Activated B cell treated with CpG ODN at 0.5 μM for 24 hours (primary cell): Measurements from ENCODE around the gene NQO1. TPM values are rescaled to one million over a fixed set of nuclear protein-coding genes. Genes with fewer than 3 reads are reported as not detected.
A peak's percentile ranks its signal among the peaks of the same experiment; 100 is the strongest.

Source experiments
- ATAC-seq: fragments of 200-7000 bp; cut with Tn5 transposase; one replicate; pipeline ENCODE4 v1.10.0; 2021; ENCODE audit warnings: low read depth, mild to moderate bottlenecking, moderate library complexity
- CTCF ChIA-PET: fragments of 350-600 bp; sonication (Branson Sonifier 250); formaldehyde crosslinking; loops from one replicate; lab custom pipeline; 2021; ENCODE audit warnings: antibody characterized with exemption; lab: Charles Lee
- POLR2A ChIA-PET: fragments of 350-600 bp; sonication (Branson Sonifier 250); formaldehyde crosslinking; loops from one replicate; lab custom pipeline; 2021; ENCODE audit warnings: antibody characterized with exemption; lab: Charles Lee
- DNase-seq: peaks from one replicate; pipeline ENCODE4 v3.0.0; 2022
- H3K27ac Mint-ChIP-seq: one replicate; pipeline ENCODE4 v1.8.0; 2020; ENCODE audit warnings: mixed read lengths
- H3K27me3 Mint-ChIP-seq: one replicate; pipeline ENCODE4 v1.8.0; 2021; ENCODE audit warnings: mixed read lengths
- H3K36me3 Mint-ChIP-seq: one replicate; pipeline ENCODE4 v1.8.0; 2021; ENCODE audit warnings: low read depth, mixed read lengths
- H3K4me1 Mint-ChIP-seq: one replicate; pipeline ENCODE4 v1.8.0; 2021; ENCODE audit warnings: mixed read lengths
- H3K4me3 Mint-ChIP-seq: one replicate; pipeline ENCODE4 v1.8.0; 2020; ENCODE audit warnings: mild to moderate bottlenecking, mixed read lengths
- H3K9me3 Mint-ChIP-seq: one replicate; pipeline ENCODE4 v1.8.0; 2020; ENCODE audit warnings: mixed read lengths
- CTCF ChIP-seq: fragments of 200-600 bp; IDR thresholded peaks from one replicate; pipeline ENCODE4 v1.8.0; 2022; ENCODE audit warnings: antibody characterized with exemption, mild to moderate bottlenecking
- intact Hi-C: fragments of 100-400 bp; cut with micrococcal nuclease; formaldehyde crosslinking; loops from one replicate; pipeline ENCODE4 v1.15.1; 2024
- total RNA-seq: library from RNA; stranded (reverse); gene quantifications from 2 replicates; pipeline ENCODE4 v1.2.3, GENCODE V29; 2022

NQO1 gene
- total RNA-seq, 1 donor from 2014 or later: 5.5 TPM

DNA sequence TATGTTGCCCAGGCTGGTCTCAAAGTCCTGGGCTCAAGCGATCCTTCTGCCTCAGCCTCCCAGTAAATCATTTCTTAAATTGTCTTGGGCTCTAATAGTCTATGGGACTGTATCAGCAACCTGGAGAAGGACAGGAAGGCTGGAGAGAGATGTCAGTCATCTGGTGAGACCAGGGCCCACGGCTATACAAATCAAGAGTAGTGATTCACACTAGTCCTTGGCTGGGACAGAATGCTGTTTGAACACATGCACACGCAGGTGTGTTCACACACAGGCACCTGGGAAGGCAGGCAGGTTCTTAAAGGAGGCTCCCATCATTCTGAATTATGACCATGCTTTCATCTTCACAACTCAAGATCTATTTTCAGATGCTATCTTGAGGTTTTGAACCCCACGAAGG is 14.1 kb downstream of the NQO1 start:
- ChIA-PET POLR2A (no interaction called here), CTCF (no interaction called here)
- H3K36me3 Mint-ChIP-seq: peaks cover 2% of the 10 kb centered on the region
- no peak overlapping the region for H3K4me3 Mint-ChIP-seq
- no peak overlapping the region for H3K27ac Mint-ChIP-seq
- no peaks in the 10 kb centered on the region for H3K4me1 Mint-ChIP-seq
- H3K9me3 Mint-ChIP-seq: no peaks in the 10 kb centered on the region
- TF ChIP-seq CTCF: no peak
- no peaks in the 10 kb centered on the region for H3K27me3 Mint-ChIP-seq
- intact Hi-C loops: no loop called here
- ATAC-seq (no peak), DNase-seq (no peak)

DNA sequence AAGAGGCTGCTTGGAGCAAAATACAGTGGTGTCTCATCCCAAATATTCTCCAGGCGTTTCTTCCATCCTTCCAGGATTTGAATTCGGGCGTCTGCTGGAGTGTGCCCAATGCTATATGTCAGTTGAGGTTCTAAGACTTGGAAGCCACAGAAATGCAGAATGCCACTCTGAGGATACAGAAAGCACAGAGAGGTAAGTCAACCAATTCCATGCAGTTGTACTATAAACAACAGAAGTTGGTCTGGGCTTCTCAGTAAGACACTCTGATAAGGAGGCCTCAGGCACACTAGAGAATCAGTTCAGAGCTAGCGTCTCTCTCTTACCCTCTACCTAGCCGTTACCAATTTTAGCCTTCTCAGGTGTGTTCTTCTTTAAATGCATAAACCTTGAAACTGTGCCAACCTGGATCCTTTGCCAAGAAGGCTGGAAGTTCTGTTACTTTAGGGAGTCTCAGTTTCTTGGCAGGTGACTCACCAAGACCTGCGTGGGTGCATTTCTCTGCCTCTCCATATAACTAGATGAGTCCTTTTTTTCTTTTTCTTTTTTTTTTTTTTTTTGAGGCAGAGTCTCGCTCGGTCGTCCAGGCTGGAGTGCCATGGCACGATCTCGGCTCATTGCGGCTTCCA is 15.1 kb downstream of the NQO1 start:
- intact Hi-C loops: no loop called here
- ChIA-PET POLR2A (interaction anchor here (0.7 kb wide), 1 partner anchor 27 kb away, joined by 6 read pairs; no protein-coding TSS in a partner anchor), CTCF (interaction anchor here (5.9 kb wide), 1 partner anchor 43 kb away, joined by 46 read pairs; the partner anchor contains the start of gene NOB1)
- Mint-ChIP-seq H3K36me3 (peaks cover 2% of the 10 kb centered on the region), H3K9me3 (no peaks in the 10 kb centered on the region), H3K27ac (no peak overlapping the region), H3K4me3 (no peak overlapping the region), H3K4me1 (no peaks in the 10 kb centered on the region), H3K27me3 (no peaks in the 10 kb centered on the region)
- TF ChIP-seq CTCF: no peak
- ATAC-seq (no peak), DNase-seq (no peak)

- Mint-ChIP-seq H3K27ac (no peak overlapping the region), H3K27me3 (no peaks in the 10 kb centered on the region), H3K36me3 (peaks cover 2% of the 10 kb centered on the region), H3K4me3 (no peak overlapping the region), H3K9me3 (no peaks in the 10 kb centered on the region), H3K4me1 (no peaks in the 10 kb centered on the region)
- peak; percentile 54 for TF ChIP-seq CTCF
- intact Hi-C loops: loop anchor here (1.0 kb wide), 3 partner anchors 45 to 313 kb away; partner anchors contain the start of gene NOB1
- ATAC-seq (no peak), DNase-seq (no peak)
- CTCF ChIA-PET: interaction anchor here (0.7 to 5.9 kb wide), 11 partner anchors 14 to 313 kb away, joined by 3 to 46 read pairs (median 3); partner anchors contain the start of genes NOB1, NQO1 and WWP2
- POLR2A ChIA-PET: interaction anchor here (1.9 kb wide), 1 partner anchor 45 kb away, joined by 12 read pairs; the partner anchor contains the start of gene NOB1
Measured at GRCh38 chr16:69709456-69710084, 16.8 kb downstream of the NQO1 start.

- Mint-ChIP-seq H3K36me3 (peaks cover 9% of the 10 kb centered on the region), H3K9me3 (no peaks in the 10 kb centered on the region), H3K4me3 (no peak overlapping the region), H3K4me1 (no peaks in the 10 kb centered on the region), H3K27me3 (no peaks in the 10 kb centered on the region), H3K27ac (no peak overlapping the region)
- ChIA-PET CTCF (interaction anchor here (1.1 to 5.9 kb wide), 4 partner anchors 17 to 46 kb away, joined by 3 to 46 read pairs (median 6); partner anchors contain the start of genes NOB1 and NQO1), POLR2A (interaction anchor here (0.8 kb wide), 1 partner anchor 46 kb away, joined by 3 read pairs; the partner anchor contains the start of gene NOB1)
- intact Hi-C loops: no loop called here
- no peak for ATAC-seq
- no peak for TF ChIP-seq CTCF
- no peak for DNase-seq
Measured at GRCh38 chr16:69707920-69708683, 18.3 kb downstream of the NQO1 start.
